Measurements from ENCODE around the gene AAGAB. TPM values are rescaled to one million over a fixed set of nuclear protein-coding genes. Genes with fewer than 3 reads are reported as not detected.

The AAGAB gene
- total RNA-seq, 2 experiments from 2014 or later = 45.3 to 46.7 TPM

DNA sequence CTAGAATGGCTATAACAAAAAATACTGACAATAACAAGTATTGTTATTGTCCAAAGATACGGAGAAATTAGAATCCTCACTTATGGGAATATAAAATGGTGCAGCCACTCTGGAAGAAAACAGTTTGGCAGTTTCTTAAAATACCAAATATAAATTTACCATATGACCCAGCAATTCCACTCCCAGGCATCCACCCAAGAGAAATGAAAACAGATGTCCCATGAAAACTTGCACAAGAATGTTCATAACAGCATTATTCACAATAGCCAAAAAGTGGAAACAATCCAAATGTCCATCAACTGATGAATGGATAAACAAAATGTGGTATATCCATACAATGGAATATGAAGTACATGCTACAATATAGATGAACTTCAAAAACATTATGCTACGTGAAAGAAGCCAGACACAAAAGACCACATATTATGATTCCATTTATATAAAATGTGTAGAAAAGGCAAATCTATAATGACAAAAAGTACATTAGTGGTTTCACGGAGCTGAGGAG is 9.4 kb downstream of the AAGAB start:
- POLR2A ChIA-PET = interaction anchor here (0.7 kb wide), 1 partner anchor 146 kb away, joined by 3 read pairs; no protein-coding TSS in a partner anchor
- Mint-ChIP-seq H3K9me3 (peaks cover 6% of the 10 kb centered on the region), H3K36me3 (ENCODE audit: low read depth) (peaks cover 50% of the 10 kb centered on the region), H3K27me3 (no peaks in the 10 kb centered on the region), H3K4me3 (no peak overlapping the region), H3K4me1 (peaks cover 42% of the 10 kb centered on the region), H3K27ac (no peak overlapping the region)
- CTCF ChIA-PET = no interaction called here
- no peak for DNase-seq

DNA sequence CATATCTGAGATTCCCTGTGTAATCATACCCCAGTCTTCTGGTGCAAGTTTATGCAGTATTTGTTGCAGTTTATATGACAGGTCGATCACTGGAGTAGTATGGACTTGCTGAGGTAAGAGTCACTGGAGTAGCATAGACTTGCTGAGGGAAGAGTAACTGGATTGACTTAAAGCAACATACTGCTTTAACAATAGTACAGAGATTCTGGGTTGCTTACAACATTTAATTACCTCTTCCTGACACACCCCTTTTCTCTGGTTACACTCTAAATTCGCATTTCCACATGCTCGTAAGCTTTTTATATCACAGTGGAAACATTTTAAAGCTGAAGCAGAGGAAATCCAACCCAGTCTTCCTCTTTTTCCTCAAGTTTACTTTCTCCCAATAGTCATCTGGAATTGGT is 11.8 kb downstream of the AAGAB start:
- ChIA-PET POLR2A (no interaction called here), CTCF (no interaction called here)
- H3K27ac Mint-ChIP-seq = peak overlapping the region; percentile 12

DNA sequence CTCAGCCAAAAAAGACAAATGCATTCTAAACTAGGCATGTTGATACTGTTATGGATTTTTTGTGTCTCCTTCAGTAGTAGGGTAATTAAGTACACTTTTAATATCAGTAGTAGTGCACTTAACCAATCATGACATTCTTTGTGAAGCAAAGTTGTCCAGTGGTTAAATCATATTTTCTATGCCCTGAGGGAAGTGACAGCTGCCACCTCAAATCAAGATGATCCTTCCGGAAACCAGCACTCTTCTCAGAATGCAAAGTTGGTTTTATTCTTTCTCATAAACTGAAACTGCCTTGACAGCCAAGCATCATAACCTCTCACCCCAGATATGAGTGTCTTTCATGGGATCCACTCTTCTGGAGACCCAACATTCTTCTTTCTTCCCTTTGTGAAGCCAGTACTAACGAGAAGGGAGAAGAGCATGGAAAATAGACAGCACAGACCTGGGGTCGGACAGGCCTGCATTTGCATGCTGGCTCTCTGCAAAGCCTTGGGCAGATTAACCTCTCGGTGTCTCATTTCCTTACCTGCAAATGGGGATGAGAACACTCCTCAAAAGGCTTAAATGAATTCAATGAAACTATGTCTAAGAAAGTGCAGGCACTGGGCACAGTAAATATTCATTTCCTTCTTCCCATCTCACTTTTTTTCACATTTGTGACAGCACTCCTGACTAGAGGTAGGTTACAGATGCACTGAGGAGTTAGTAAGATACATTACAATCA is 13.2 kb downstream of the AAGAB start:
- H3K27ac Mint-ChIP-seq = peak overlapping the region; percentile 93
- POLR2A ChIA-PET = no interaction called here

More for the DNA sequence above, 11.8 kb downstream of the AAGAB start:
- peaks cover 35% of the 10 kb centered on the region for H3K36me3 Mint-ChIP-seq (ENCODE audit: low read depth)
- peaks cover 6% of the 10 kb centered on the region for H3K9me3 Mint-ChIP-seq
- H3K27me3 Mint-ChIP-seq = no peaks in the 10 kb centered on the region
- no peak overlapping the region for H3K4me3 Mint-ChIP-seq
- H3K4me1 Mint-ChIP-seq = peaks cover 59% of the 10 kb centered on the region
- no peak for DNase-seq

DNA sequence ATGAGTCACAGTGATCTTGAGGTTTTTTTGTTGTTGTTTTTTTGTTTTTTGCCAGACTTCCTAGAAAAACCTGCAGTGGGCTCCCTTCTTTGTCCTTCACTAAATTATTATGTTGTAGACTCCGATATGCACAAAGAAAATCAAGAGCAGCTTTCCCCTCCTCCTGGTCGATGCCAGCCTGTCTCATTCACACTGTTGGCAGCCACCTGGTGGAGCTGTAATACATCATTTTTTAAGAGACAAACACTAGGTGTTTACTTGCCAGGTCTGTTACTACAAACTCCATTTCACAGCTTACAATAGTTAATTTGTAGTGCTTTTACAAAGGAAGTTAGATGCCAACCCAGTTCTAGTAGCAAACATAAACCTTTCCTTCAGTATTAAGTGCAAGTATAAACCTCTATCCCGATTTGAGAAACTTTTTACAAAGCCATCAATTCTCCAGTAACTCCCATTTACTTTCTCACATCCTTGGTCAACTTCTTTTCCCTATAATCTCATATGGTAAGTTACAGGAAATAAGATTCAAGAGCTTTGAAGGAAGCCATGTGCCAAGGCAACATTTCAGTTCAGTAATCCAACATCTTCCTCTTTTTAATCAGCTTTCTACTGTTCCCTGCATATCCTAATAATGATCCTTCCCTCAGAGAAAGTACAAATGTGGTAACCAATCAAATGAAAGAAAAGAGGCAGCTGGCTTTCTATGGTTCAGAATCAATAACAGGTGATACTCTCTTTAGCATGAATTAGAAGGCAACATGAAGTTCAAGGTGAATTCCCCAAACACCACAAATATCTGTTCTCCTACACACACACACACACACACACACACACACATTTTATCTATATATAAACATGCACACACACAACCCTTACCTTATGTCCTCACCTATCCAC is 14.0 kb downstream of the AAGAB start:
- ChIA-PET POLR2A (no interaction called here), CTCF (interaction anchor here (0.7 to 1.6 kb wide), 4 partner anchors 11 to 332 kb away, joined by 3 to 8 read pairs (median 4); no protein-coding TSS in a partner anchor)
- peak overlapping the region; percentile 93 for H3K27ac Mint-ChIP-seq
- peak; percentile 38 for DNase-seq
- H3K4me3 Mint-ChIP-seq = peak overlapping the region; percentile 57
- no peaks in the 10 kb centered on the region for H3K27me3 Mint-ChIP-seq
- H3K4me1 Mint-ChIP-seq = peaks cover 58% of the 10 kb centered on the region
- H3K9me3 Mint-ChIP-seq = no peaks in the 10 kb centered on the region
- peaks cover 23% of the 10 kb centered on the region for H3K36me3 Mint-ChIP-seq (ENCODE audit: low read depth)

More for the DNA sequence above, 13.2 kb downstream of the AAGAB start:
- H3K4me1 Mint-ChIP-seq = peaks cover 58% of the 10 kb centered on the region
- peaks cover 23% of the 10 kb centered on the region for H3K36me3 Mint-ChIP-seq (ENCODE audit: low read depth)
- peaks cover under 1% of the 10 kb centered on the region for H3K9me3 Mint-ChIP-seq
- CTCF ChIA-PET = no interaction called here
- peak overlapping the region; percentile 57 for H3K4me3 Mint-ChIP-seq
- no peaks in the 10 kb centered on the region for H3K27me3 Mint-ChIP-seq
- peak; percentile 46 for DNase-seq

DNA sequence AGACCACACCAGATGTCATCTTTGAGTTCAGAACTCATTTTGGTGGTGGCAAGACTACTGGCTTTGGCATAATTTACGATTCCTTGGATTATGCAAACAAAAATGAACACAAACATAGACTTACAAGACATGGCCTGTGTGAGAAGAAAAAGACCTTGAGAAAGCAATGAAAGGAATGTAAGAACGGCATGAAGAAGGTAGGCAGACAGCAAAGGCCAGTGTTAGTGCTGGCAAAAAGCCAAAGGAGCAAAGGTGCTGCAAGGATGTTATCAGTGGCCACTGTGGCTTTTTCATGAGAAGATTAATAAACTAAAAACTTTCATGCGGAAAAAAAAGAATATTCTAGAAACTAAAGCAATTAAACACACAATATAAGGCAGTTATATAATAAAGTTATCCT is 21.9 kb downstream of the AAGAB start:
- CTCF ChIA-PET = no interaction called here
- DNase-seq = no peak
- Mint-ChIP-seq H3K9me3 (no peaks in the 10 kb centered on the region), H3K27ac (no peak overlapping the region), H3K4me1 (peaks cover 15% of the 10 kb centered on the region), H3K27me3 (no peaks in the 10 kb centered on the region), H3K4me3 (no peak overlapping the region), H3K36me3 (ENCODE audit: low read depth) (peaks cover 68% of the 10 kb centered on the region)
- POLR2A ChIA-PET = no interaction called here

DNA sequence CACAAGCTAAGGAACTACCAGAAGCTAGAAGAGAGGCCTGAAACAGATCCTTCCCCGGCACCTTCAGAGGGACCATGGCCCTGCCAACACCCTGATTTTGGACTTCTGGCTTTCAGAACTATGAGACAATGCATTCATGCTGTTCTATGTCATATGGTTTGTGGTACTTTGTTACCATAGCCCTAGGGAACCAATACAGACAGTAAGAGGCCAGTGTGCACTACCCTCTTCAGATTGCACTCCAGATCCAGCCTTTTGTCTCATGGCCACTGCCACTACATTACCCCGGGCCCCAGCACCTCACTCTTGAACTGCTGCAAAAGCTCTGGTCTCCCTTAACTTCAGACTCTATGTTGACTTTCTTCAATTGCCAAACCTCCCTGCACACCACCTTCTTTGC is 24.0 kb downstream of the AAGAB start:
- DNase-seq = no peak
- CTCF ChIA-PET = no interaction called here
- Mint-ChIP-seq H3K4me1 (peaks cover 14% of the 10 kb centered on the region), H3K27ac (no peak overlapping the region), H3K4me3 (no peak overlapping the region), H3K36me3 (ENCODE audit: low read depth) (peaks cover 68% of the 10 kb centered on the region), H3K27me3 (no peaks in the 10 kb centered on the region), H3K9me3 (no peaks in the 10 kb centered on the region)
- POLR2A ChIA-PET = no interaction called here

DNA sequence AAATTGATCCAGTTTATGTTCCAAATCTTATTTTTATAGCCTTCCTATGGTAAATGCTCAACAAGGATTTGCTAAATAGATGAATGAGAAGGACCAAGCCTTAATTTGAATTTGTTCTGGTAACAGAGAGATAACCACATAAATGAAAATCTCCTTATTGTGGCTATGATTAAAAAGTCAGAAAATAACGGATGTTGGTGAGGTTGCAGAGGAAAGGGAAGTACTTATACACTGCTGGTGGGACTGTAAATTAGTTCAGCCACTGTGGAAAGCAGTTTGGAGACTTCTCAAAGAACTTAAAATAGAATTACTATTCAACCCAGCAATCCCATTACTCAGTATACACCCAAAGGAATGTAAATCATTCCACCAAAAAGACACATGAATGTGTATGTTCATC is 26.2 kb downstream of the AAGAB start:
- CTCF ChIA-PET = no interaction called here
- Mint-ChIP-seq H3K27me3 (no peaks in the 10 kb centered on the region), H3K9me3 (no peaks in the 10 kb centered on the region), H3K36me3 (ENCODE audit: low read depth) (peaks cover 58% of the 10 kb centered on the region), H3K27ac (no peak overlapping the region), H3K4me3 (no peak overlapping the region), H3K4me1 (peaks cover 14% of the 10 kb centered on the region)
- no peak for DNase-seq
- POLR2A ChIA-PET = no interaction called here

DNA sequence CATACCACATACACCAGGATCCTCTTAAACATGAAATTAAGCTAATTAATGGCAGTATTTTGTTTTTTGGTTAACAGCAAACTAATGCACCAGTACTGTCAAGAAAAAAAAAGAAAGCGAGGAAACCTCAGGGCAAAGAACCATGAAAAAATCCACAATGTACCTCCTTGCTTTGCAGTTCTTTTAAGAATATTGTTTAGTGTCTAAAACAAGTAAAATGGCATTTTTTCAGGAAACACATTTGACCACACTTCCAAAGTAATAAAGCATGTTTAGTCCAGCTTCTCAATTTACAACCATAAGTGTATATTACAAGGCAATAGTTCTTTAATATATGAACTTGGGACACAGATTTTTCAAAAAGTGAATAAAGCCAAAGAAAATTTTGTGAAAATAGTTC is 26.6 kb downstream of the AAGAB start:
- DNase-seq = no peak
- Mint-ChIP-seq H3K4me1 (peaks cover 14% of the 10 kb centered on the region), H3K27me3 (no peaks in the 10 kb centered on the region), H3K27ac (no peak overlapping the region), H3K36me3 (ENCODE audit: low read depth) (peaks cover 54% of the 10 kb centered on the region), H3K4me3 (no peak overlapping the region), H3K9me3 (no peaks in the 10 kb centered on the region)
- ChIA-PET POLR2A (no interaction called here), CTCF (no interaction called here)

DNA sequence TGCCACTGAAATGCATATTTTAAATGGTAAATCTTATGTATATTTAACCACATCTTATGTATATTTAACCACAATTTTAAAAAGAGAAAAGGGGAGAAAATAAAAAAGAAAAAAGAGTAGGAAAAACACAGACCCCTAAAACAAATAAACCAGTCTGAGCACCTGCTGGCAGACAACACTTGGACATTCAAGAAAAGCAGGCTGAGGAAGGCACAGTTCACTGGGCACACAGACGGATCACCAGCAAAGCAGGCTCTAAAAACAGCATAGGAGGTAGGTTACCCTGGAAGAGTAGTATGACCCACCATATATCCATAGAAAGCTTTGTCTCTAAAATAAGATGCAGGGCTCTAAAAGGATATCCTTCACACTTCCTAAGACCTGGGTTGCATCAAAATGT is 27.0 kb downstream of the AAGAB start:
- no peak overlapping the region for H3K4me3 Mint-ChIP-seq
- H3K36me3 Mint-ChIP-seq (ENCODE audit: low read depth) = peaks cover 51% of the 10 kb centered on the region
- H3K27me3 Mint-ChIP-seq = no peaks in the 10 kb centered on the region
- no peaks in the 10 kb centered on the region for H3K9me3 Mint-ChIP-seq
- CTCF ChIA-PET = no interaction called here
- POLR2A ChIA-PET = no interaction called here
- DNase-seq = no peak
- H3K27ac Mint-ChIP-seq = no peak overlapping the region
- peaks cover 14% of the 10 kb centered on the region for H3K4me1 Mint-ChIP-seq

DNA sequence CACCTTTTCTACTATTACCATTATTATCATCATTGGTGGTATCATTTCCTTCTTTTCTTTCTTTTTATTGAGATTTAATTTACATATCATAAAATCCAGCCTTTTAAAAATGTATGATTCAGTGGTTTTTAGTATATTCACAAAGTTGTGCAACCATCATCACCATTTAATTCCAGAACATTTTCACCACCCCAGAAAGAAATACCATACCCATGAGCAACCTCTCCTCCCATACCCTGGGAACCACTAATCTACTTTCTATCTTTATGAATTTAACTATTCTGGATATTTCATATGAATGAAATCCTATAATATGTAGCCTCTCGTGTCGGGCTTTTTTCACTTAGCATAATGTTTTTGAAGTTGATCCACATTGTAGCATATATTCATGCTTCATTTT is 29.1 kb downstream of the AAGAB start:
- no peak overlapping the region for H3K27ac Mint-ChIP-seq
- H3K9me3 Mint-ChIP-seq = no peaks in the 10 kb centered on the region
- H3K36me3 Mint-ChIP-seq (ENCODE audit: low read depth) = peaks cover 38% of the 10 kb centered on the region
- no peak for DNase-seq
- CTCF ChIA-PET = interaction anchor here (2.0 kb wide), 1 partner anchor 14 kb away, joined by 8 read pairs; no protein-coding TSS in a partner anchor
- POLR2A ChIA-PET = no interaction called here
- H3K4me1 Mint-ChIP-seq = peaks cover 14% of the 10 kb centered on the region
- no peaks in the 10 kb centered on the region for H3K27me3 Mint-ChIP-seq
- H3K4me3 Mint-ChIP-seq = no peak overlapping the region

DNA sequence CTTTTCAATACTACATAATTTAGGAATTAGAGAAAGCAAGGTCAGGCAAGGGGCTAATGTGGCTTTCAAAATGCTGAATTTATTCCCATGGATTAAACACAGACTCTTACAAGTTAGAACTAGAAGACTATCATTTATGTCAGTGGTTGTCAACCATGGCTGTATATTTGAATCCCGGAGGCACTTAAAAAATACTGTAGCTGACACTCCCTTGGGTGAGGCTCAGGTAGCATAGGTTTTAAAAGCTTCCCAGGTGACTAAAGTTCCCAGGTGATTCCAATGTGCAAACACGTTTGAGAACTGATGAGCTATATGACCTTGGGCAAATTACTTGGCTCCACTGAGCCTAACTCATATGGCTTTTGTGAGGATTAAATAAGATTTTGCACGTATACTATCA is 29.6 kb downstream of the AAGAB start:
- H3K36me3 Mint-ChIP-seq (ENCODE audit: low read depth) = peaks cover 37% of the 10 kb centered on the region
- H3K4me1 Mint-ChIP-seq = peaks cover 14% of the 10 kb centered on the region
- DNase-seq = no peak
- CTCF ChIA-PET = interaction anchor here (0.7 to 2.0 kb wide), 3 partner anchors 12 to 200 kb away, joined by 3 to 8 read pairs (median 4); no protein-coding TSS in a partner anchor
- POLR2A ChIA-PET = no interaction called here
- H3K4me3 Mint-ChIP-seq = no peak overlapping the region
- no peak overlapping the region for H3K27ac Mint-ChIP-seq
- H3K9me3 Mint-ChIP-seq = no peaks in the 10 kb centered on the region
- H3K27me3 Mint-ChIP-seq = no peaks in the 10 kb centered on the region

DNA sequence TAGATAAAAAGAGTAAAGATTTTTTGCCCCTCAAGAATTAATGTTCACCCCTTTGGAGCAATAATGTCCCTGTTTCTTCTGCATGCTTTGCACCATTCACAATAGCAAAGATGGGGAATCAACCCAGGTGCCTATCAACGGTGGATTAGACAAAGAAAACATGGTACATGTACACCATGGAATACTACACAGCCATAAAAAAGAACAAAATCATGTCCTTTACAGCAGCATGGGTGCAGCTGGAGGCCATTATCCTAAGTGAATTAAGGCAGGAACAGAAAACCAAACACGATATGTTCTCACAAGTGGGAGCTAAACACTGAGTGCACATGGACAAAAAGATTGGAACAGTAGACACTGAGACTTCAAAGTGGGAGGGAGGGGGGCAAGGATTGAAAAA is 35.2 kb downstream of the AAGAB start:
- Mint-ChIP-seq H3K27ac (no peak overlapping the region), H3K4me3 (no peak overlapping the region), H3K4me1 (peaks cover 7% of the 10 kb centered on the region), H3K9me3 (no peaks in the 10 kb centered on the region), H3K27me3 (no peaks in the 10 kb centered on the region), H3K36me3 (ENCODE audit: low read depth) (peaks cover 38% of the 10 kb centered on the region)
- DNase-seq = no peak
- CTCF ChIA-PET = interaction anchor here (1.1 to 1.4 kb wide), 2 partner anchors 10 to 17 kb away, joined by 3 read pairs; no protein-coding TSS in a partner anchor
- POLR2A ChIA-PET = interaction anchor here (0.6 kb wide), 1 partner anchor 115 kb away, joined by 3 read pairs; no protein-coding TSS in a partner anchor

DNA sequence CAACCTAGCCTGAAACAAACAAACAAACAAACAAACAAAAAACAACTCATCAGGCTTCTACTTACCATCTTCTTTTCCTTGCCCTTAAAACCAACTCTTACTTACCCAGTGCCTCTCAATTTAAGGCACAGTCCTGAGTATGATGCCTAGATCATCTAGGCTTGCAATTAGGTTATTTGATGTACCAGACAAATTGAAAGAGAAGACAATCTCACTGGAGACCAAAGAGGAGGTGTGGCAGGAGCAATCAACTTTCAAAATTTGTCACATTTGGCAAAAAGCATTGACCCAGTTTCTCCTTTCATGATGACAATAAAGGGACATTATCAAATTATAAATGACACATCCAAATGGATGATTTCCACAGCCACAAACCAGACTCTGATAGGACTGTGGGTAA is 36.0 kb downstream of the AAGAB start:
- H3K9me3 Mint-ChIP-seq = no peaks in the 10 kb centered on the region
- no peak for DNase-seq
- peaks cover 40% of the 10 kb centered on the region for H3K36me3 Mint-ChIP-seq (ENCODE audit: low read depth)
- ChIA-PET CTCF (no interaction called here), POLR2A (no interaction called here)
- H3K4me1 Mint-ChIP-seq = peaks cover 7% of the 10 kb centered on the region
- no peak overlapping the region for H3K4me3 Mint-ChIP-seq
- H3K27ac Mint-ChIP-seq = no peak overlapping the region
- no peaks in the 10 kb centered on the region for H3K27me3 Mint-ChIP-seq

All from activated CD4-positive, alpha-beta T cell treated with anti-CD3 and anti-CD28 coated beads, Interleukin-2, amount 10 ng/mL, durations not matched to agents 7 days and 5 days (primary cell).